Skeletal muscle cell (primary cell): ENCODE data around the gene RYR2.
"Not testable (repeated sequence)": the region's sequence is repeated elsewhere in the genome, so short reads cannot be mapped to it uniquely, and the experiment has no call there.

Experiments used
- DNase-seq: peaks from one replicate; pipeline ENCODE4 v3.0.0-alpha.2; 2010; ENCODE audit warnings: low read depth
- H3K4me3 ChIP-seq: 2 replicates; pipeline ENCODE4 v1.5.1; 2011; ENCODE audit warnings: low read depth, mild to moderate bottlenecking, control low read depth, low read length, moderate library complexity

The RYR2 gene

DNA sequence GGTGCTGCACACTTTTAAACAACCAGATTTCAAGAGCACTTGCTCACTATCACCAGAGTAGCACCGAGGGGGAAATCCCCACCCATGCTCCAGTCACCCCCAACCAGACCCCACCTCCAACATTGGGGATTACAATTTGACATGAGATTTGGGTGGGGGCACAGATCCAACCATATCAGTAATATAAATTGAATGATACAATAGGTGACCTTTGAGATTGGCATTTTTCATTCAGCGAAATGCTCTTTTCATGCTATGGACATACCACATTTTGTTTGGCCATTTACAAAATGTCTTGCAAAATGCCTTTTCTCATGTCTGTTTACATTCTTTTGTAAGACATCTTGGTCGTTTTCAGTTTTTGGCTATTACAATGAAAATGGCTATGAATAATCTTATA lies 23.9 kb downstream of the RYR2 start:
- DNase-seq = no peak
- H3K4me3 ChIP-seq = no peak overlapping the region

DNA sequence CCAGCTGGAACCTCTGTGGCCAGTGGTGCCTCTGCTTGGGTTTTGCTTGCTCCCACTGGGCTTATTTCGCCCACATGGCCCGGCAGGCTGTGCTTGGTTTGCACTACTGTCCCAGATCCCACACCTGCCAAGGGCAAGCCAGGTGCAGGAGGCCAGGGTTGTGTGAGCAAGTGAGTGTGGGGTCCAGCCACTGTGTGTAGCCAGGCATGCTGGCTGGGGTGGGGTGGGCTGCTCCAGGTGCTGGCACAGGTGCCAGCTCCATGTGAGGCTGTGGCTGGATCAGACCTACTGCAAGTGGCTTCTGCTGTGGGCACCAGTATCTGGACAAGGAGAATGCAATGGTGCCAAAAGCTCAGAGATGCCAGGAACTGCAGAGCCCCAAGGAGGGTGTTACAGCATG lies 28.5 kb downstream of the RYR2 start:
- no peak for DNase-seq
- no peak overlapping the region for H3K4me3 ChIP-seq

DNA sequence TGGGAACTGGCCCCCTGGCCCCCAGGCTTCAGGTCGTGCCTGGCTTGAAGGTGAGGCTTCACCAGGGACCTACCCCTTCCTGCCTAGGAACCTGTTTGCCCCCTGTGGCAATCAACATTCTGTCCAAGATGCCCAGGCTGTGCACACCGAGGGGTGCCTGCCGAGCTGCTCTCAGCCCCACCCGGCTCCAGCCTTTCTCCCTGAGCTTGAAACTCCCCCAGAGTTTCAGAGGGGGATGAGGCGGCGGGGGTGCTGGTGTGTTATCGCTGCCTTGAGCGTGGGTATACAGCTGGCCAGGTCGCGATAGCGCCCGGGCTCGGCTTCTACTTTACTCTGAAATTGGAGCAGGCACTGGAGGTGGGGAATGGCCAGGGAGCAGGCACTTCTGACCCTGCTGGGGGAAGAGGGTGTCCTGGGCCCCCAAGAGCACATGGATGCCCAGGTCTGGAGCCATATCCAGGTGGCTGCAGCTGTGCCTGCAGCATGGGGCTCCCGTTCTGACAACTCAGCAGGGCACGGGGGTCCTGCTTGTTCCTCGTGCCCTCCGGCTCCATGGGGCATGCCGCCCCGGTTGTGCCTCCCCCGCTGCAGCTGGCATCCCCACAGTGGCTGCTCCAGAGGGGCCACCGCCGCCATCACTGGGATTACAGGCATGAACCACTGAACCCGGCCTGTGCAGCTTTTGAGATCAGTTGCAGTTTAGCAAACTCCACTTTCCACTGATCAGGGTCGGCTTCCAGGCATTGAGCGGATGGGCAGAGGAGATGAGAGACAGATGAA lies 29.8 kb downstream of the RYR2 start:
- H3K4me3 ChIP-seq = no peak overlapping the region
- DNase-seq = no peak

DNA sequence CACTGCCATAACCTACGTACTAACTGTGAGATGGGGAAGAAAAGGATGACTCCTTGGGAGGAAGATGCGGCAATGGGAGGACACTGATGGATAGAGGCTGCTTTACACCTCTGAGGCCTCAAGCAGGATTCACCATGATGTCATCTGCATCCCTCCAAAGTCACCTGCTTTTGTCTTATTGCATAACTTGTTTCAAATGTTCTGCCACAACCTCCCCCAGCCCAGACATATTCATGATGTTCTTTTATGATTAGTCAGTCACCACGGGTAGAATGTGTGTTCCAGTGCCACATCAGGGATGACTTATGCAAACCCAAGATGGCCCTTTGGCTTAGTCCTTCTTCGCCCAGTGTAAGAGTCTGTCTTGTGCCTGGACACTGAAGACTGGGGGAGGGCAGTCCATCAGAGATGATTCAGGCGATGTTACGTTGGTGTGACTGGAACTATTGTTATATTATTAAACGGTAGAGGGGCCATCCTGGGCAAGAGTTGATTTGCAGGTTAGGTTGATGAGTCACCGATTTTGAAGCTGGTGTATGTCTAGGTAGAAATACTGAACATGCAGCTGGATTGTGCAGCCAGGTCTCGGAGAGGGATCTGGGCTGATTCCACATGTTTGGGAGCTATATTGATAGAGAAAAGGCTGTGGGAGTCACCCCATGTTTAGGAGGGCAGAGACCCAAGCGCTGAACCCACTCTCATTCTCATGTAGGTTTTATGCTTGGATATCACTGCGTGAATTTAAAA lies 32.6 kb downstream of the RYR2 start:
- DNase-seq = no peak
- H3K4me3 ChIP-seq = no peak overlapping the region

DNA sequence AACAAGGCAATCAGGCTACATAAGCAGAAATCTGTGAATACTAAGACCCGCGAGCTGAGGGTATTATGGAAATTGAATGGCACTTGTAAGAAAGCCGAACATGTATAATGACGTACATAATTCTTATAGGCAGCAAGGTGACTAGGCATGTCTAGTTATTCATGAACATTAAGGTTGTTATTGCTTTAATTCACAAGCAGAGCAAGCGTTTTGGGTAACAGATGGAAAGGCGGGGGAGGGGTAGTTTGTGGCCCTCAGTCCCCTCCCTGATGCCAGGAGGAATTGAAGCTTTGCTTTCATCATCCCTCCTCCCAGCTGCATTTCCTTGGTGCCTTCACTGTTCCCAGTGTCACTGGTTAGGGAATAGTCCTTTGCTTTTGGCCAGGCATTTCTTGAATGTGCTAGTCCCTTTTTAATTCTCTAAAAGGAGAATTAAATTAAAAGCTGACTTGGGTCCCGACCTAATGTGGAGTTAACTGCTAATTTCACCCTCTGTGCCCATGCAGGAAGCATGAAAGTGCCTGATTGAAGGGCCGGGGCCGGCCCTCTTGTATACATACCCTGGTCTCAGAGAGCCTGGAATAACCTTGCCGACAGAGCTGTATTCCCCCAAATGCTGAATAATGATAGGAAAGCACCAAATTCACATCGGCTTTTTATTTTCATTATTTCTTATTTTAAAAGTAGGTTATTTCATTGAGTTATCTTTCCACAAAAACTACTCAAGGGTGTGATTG lies 42.5 kb downstream of the RYR2 start:
- DNase-seq = no peak
- no peak overlapping the region for H3K4me3 ChIP-seq

DNA sequence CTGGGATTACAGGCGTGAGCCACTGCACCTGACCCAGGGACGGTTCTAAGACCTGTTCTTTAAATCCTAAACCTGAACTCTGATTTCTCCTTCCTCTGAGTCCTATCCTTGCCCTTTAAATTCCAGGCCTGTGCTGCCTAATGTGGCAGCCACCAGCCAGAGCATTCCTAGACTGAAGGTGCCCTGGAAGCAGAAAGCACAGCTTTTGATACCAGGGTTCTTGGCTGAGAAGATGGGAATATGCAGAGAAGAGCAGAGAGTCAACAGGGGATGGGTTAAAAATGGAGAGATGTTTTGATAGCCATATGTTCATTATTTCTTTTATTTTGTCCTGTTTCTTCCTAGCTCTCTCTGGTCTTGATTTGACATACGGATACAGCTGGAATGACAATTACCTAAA lies 49.7 kb downstream of the RYR2 start:
- DNase-seq = no peak
- no peak overlapping the region for H3K4me3 ChIP-seq

DNA sequence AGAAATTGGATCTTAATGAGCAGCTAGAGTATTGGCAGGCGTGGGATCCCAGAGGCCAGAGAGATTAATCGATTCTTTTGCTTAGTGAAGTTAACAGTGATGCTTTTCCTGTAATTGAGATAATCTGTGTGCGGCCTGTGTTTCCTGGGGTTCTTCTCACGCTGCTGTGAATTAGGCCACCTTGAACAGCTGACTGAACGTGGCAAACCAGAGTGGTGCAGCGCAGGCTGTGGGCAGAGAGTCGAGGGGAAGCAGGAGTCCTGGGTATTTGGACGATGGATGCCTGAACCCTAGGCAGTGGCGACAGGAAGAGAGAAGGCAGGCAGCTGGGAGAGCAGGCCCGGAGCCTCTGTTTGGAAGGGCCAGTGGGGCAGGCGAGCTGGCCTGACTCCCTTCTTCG lies 51.7 kb downstream of the RYR2 start:
- no peak for DNase-seq
- H3K4me3 ChIP-seq = no peak overlapping the region

DNA sequence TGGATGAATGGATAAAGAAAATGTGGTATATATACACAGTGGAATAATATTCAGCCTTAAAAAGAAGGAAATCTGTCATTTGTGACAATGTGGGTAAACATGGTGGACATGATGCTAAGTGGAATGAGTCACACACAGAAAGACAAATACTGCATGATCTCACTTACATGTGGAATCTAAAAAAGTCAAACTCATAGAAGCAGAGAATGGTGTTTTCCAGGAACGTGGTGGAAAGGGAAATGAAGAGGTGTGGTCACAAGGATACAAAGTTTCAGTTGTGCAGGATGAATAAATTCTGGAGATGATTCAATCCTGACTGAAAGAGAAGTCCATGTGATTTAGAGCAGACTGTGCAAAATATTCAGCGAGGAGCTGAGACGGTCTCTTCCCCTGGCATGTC lies 56.6 kb downstream of the RYR2 start:
- no peak for DNase-seq
- H3K4me3 ChIP-seq = no peak overlapping the region

DNA sequence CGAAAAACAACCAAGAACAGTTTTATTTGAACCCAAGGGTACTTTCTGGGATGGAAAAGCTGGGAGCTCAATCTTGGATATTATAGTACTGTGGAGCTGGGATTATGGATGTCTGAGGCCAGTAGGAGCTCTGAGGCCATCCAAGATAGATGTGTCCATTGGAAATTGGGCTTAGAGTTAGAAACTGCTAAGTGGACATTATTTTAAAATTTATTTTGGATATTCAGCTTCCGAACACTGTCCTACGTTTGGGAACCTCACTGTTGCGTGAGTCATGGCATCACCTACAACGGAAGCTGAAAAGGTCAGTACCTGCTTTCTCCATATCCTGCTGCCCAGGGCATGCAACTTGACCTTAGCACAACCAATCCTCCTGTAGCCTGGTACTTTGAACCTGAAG lies 61.0 kb downstream of the RYR2 start:
- no peak overlapping the region for H3K4me3 ChIP-seq
- DNase-seq = no peak

DNA sequence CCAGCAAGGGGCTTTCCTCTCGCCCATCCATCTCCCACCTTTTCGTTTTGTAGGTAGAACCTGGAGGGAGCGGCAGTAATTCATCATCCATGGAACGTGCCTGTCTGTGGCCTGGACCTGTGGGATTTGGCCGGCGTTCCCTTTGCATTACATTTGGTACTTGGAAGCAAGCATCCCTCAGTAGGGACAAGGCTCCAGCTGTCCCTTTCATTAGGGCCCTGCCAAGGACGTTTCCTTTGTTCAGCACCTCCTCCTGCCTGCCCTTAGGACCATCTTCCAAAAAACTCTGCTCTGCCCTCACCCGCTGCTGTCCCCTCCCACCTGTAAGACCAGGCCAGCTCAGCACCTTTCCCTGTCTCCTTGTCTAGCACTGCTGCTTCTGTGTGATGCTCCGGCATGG lies 62.1 kb downstream of the RYR2 start:
- no peak overlapping the region for H3K4me3 ChIP-seq
- DNase-seq = no peak

DNA sequence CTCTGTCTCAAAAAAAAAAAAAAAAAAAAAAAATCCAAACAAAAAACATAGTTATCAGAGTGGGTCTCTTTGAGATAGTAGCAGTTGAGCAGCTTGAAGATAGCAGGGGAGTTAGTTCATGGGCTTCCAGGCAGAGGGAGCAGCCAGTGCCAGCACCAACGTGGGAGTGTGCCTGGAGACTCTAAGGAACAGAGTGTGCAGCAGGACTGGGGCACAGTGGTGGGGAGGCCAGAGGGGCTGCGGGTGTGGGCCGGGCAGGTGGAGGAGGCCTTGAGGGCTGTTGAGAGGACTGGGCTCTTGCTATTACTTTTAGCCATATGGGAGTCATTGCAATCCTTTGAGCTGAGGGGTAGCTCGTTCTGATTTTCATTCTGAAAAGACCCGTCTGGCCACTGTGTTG lies 63.8 kb downstream of the RYR2 start:
- H3K4me3 ChIP-seq = no peak overlapping the region
- no peak for DNase-seq

DNA sequence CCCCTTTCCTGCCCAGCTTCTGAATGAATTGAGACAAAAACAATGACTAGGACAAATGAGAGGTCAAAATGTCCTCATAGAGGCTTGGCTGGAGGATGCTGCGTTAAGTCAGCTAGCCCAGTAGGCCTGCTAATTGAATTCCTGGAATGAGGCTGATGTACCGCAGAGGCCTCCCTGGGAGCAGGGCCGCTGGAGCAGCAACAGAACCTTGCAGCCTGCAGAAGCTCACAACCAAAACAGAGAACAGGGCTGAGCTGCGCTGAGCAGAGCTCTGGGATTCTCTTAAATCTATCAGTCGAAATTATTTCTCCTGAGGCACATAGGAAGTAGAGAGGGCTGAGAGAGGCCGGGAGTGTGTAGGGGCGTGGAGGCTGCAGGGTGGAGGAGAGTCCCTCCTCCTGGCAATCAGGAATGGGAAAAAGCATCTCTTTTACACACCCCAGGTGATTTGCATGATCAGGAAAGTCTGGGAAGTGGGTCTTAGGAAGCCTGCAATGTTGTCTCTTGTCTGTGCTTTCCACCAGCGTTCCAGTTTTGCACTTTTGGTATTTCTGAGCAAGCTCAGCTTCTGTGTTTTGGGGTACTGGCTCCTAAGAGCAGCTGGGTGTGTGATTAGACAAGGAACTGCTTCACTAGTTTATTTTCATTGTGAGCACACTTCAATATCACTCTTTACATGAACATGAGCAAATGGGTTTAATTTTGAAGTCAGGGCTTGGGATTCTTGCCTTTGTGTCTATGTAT lies 66.5 kb downstream of the RYR2 start:
- DNase-seq = no peak
- no peak overlapping the region for H3K4me3 ChIP-seq

DNA sequence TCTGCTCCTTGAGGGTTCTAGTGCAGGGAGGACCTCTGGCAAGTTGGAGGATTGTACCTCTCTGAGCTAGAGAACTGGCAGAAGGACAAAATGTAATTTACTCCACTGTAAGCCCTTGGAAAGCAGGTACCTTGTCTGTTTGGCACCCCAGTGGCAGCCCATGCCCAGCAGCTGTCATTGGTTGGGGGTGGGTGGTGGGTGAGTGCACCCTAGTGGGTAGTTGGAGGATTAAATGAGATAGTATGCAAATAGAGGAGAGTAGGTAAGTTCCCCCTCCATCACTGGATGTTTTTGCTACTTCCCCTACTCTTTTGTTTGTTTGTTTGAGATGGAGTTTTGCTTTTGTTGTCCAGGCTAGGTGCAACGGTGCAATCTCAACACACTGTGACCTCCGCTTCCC lies 69.8 kb downstream of the RYR2 start:
- DNase-seq = no peak
- no peak overlapping the region for H3K4me3 ChIP-seq

DNA sequence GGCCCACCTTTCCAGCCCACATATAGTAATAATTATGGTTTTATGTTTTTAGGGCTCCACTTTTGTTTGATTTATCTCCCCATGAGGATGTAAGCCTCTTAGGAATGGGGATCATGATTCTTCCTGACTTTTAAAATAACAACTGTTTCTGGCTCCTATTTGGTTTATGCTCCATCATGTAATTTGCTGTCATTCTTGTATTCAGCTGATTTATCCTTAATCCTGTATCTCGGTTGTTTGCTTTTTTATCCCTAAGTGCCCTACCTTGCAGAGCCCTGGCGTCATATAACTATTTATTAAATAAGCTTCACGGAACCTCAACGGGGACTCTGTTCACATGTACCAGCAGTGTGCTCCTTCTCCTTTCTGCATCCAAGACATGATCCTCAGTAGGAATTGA lies 70.7 kb downstream of the RYR2 start:
- DNase-seq = no peak
- no peak overlapping the region for H3K4me3 ChIP-seq

DNA sequence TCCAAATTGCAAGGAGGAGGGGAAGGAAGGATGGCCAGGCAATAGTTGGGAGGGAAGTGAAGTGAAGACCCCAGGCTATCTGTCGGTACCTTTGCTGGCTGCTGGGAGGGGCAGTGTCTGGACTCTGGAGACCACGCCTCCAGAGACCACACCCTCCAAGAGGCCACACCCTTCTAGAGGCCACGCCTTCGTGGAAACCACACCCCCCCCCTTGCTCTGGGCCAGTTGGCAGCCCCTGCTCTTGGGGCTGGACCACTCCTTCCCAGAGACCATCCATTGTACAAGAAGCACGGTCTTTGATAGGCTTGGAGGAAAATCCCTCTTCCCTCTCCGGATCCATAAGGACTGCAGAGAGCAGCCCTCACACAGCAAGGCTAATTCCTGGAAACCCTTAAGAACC lies 73.1 kb downstream of the RYR2 start:
- no peak for DNase-seq
- no peak overlapping the region for H3K4me3 ChIP-seq

DNA sequence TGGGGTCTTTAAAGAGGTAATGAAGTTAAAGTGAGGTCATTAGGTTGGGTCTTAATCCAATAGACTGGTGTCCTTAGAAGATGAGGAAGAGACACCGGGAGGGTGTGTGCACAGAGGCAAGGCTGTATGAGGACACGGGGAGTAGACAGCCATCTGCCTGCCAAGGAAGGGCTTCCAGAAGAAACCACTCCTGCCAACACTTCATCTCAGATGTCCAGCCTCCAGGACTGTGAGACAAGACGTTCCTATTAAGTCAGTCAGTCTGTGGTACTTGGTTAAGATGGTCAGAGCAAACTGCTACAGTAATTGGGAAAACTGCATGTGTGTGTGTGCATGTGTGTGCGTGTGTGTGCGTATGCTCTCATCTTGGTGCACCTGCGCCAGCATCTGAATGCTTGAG lies 77.1 kb downstream of the RYR2 start:
- no peak overlapping the region for H3K4me3 ChIP-seq
- no peak for DNase-seq

DNA sequence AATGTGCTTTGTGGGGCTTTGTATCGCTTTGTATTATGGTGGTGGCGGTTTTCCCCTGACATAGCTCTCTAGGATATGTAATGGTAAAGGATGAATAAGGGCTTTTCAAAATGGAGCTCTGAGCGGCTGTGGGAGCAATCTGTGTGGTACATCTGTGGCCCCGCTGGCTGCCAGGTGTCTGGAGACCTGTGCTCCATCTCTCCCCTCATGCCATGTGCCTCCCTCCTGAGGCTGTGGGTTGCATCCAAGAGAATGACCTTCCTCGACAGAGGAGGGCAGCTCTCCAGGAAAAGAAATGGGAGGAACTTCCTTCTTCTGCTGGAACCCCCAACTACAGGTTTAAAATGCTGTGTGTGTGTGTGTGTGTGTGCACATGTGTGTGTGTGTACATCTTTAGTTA lies 78.7 kb downstream of the RYR2 start:
- H3K4me3 ChIP-seq = no peak overlapping the region
- no peak for DNase-seq

DNA sequence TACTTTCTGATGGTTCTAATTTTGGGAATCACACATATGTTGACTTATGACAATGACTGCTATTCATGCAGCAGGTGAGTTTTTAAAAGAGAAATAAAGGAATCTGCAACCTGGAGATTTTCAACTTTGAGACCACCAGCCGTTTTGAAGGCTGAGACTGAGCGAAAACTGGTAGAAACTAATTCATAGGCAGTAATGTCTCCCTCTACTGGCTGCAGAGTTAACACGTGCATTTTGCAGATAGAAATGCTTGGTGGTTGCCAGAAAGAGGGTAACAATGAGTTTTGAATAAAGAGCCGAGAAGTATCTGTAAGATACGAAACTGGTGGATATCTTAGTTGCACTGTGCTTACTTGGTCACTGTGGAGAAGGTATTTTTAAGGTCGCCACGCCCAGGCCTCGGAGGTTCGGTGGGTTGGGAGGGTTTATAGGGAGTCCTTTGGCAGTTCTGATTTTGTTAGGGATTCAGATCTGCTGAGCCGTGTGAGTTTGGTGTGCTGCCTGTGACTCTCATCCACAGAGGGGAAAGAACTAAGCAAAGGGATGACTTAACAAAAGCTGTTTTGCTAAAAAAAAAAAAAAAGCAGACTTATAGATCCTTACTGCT lies 83.0 kb downstream of the RYR2 start:
- no peak for DNase-seq
- no peak overlapping the region for H3K4me3 ChIP-seq

DNA sequence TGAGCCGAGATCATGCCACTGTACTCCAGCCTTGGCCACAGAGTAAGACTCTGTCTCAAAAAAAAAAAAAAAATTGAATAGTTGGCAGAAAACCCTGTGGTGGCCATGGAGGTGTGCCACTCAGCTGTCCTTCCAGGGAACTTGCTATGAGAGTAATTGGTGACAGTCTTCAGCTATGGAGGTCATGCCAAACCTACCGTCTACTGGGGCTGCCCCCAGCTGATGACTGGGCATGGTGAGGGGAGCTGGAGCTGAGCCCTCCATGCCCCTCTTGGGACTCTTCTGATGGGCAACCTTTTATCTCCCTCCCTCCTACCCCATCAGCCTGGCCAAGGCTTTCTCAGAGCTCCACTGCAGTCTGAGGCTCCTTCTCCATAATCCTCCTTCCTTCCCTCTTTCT lies 84.2 kb downstream of the RYR2 start:
- H3K4me3 ChIP-seq = no peak overlapping the region
- DNase-seq = no peak

DNA sequence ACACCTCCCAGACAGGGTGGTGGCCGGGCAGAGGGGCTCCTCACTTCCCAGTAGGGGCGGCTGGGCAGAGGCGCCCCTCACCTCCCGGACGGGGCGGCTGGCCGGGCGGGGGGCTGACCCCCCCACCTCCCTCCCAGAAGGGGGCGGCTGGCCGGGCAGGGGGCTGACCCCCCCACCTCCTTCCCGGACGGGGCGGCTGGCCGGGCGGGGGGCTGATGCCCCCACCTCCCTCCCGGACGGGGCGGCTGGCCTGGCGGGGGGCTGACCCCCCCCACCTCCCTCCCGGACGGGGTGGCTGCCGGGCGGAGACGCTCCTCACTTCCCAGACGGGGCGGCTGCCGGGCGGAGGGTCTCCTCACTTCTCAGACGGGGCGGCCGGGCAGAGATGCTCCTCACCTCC lies 85.3 kb downstream of the RYR2 start:
- H3K4me3 ChIP-seq, DNase-seq: not testable (repeated sequence)
